NCI-H748 (cell line): ENCODE results near the gene GRB7.
"Not testable (repeated sequence)": the region's sequence is repeated elsewhere in the genome, so short reads cannot be mapped to it uniquely, and the experiment has no call there.

Experiments used
- DNase-seq: peaks from one replicate; lab custom pipeline; 2025; ENCODE audit not compliant: unreplicated experiment; lab: John Stamatoyannopoulos, UW

Gene GRB7

DNA sequence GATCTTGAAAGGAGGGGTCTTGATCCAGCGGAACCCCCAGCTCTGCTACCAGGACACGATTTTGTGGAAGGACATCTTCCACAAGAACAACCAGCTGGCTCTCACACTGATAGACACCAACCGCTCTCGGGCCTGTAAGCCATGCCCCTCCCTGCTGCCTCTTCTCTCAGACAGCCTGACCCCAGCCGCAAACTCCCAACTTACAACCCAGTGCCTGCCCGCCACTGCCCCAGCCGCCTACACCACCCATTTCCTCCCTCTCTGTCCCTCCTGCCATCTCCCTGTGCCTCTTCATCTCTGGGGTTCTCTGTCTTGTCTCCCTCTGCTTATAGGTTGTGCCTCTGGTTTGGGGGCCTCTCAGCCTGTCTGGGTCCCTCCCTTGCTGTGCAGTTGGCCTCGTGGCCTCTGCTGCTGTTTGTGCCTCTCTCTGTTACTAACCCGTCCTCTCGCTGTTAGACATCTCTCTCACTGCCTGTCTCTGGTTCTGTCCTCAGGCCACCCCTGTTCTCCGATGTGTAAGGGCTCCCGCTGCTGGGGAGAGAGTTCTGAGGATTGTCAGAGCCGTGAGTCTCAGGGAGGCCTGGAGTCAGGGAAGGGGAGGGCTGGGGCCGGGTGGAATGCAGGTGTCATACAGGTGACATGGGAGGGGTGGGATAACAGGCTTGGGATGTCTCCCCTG is 28.3 kb upstream of the GRB7 start:
- no peak for DNase-seq

DNA sequence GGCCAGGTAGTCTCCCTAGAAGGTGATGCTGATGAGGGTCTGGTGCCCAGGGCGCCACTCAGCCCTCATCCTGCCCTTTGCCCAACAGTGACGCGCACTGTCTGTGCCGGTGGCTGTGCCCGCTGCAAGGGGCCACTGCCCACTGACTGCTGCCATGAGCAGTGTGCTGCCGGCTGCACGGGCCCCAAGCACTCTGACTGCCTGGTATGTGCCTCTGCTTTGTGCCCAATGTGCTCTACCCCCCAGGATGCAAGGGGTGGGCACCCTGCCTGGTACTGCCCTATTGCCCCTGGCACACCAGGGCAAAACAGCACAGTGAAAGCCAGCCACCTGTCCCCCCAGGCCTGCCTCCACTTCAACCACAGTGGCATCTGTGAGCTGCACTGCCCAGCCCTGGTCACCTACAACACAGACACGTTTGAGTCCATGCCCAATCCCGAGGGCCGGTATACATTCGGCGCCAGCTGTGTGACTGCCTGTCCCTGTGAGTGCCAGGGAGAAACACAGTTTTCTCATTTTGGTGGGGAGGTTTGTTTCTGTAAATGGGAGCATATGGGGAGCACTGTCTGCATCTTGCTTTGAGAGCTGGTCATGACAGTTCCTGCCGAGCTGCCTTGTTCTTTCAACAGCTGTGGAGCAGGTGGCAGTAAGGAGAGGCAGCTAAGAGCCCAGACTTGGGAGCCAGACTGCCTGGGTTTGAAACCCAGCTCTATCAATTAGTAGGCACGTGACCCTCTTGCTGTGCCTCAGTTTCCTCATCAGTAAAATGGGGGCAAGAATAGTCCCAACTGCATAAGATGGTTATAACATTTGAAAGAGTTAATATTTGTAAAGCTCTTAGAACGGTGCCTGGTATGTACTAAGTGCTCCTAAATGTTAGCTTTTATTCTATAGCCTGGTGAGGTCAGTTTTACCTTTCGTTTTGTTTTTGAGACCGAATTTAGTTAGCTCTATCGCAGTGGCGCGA is 27.5 kb upstream of the GRB7 start:
- DNase-seq: no peak

DNA sequence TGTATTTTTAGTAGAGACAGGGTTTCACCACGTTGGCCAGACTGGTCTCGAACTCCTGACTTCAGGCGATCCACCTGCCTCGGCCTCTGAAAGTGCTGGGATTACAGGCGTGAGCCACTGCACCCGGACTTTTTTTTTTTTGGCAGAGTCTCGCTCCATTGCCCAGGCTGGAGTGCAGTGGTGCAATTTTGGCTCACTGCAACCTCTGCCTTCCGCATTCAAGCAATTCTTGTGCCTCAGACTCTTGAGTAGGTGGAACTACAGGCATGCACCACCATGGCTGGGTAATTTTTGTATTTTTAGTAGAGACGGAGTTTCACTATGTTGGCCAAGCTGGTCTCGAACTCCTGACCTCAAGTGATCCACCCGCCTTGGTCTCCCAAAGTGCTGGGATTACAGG is 26.7 kb upstream of the GRB7 start:
- DNase-seq: not testable (repeated sequence)

DNA sequence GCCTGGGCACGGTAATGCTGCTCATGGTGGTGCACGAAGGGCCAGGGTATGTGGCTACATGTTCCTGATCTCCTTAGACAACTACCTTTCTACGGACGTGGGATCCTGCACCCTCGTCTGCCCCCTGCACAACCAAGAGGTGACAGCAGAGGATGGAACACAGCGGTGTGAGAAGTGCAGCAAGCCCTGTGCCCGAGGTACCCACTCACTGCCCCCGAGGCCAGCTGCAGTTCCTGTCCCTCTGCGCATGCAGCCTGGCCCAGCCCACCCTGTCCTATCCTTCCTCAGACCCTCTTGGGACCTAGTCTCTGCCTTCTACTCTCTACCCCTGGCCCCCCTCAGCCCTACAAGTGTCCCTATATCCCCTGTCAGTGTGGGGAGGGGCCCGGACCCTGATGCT is 25.9 kb upstream of the GRB7 start:
- DNase-seq: no peak

DNA sequence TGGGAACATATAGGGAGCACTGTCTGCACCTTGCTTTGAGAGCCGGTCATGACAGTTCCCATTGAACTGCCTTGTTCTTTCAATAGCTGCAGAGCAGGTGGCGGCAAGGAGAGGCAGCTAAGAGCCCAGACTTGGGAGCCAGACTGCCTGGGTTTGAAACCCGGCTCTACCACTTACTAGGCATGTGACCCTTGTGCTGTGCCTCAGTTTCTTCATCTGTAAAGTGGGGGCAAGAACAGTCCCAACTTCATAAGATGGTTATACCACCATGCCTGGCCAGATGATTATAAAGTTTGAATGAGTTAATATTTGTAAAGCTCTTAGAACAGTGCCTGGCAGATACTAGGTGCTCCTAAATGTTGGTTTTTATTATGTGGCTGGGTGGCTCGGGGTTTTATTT is 23.5 kb upstream of the GRB7 start:
- DNase-seq: no peak

DNA sequence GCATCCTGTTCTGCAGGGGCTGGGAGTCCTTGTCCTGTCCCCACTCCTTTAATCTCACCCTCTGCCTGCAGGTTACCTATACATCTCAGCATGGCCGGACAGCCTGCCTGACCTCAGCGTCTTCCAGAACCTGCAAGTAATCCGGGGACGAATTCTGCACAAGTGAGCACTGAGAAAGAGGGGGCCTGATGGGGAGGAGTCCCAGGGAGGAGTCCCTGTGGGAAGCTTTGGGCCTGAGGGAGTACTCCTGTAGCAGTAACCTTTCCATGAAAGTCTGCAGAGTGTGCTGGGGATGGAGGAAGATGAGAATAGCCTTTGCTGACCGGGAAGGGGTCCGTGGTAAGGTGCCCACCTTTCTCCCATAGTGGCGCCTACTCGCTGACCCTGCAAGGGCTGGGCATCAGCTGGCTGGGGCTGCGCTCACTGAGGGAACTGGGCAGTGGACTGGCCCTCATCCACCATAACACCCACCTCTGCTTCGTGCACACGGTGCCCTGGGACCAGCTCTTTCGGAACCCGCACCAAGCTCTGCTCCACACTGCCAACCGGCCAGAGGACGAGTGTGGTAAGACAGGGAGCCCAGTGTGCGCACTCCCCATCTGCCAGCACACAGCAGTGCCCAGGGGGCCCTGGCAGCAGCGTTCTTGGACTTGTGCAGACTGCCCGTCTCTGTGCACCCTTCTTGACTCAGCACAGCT is 22.2 kb upstream of the GRB7 start:
- DNase-seq: no peak

DNA sequence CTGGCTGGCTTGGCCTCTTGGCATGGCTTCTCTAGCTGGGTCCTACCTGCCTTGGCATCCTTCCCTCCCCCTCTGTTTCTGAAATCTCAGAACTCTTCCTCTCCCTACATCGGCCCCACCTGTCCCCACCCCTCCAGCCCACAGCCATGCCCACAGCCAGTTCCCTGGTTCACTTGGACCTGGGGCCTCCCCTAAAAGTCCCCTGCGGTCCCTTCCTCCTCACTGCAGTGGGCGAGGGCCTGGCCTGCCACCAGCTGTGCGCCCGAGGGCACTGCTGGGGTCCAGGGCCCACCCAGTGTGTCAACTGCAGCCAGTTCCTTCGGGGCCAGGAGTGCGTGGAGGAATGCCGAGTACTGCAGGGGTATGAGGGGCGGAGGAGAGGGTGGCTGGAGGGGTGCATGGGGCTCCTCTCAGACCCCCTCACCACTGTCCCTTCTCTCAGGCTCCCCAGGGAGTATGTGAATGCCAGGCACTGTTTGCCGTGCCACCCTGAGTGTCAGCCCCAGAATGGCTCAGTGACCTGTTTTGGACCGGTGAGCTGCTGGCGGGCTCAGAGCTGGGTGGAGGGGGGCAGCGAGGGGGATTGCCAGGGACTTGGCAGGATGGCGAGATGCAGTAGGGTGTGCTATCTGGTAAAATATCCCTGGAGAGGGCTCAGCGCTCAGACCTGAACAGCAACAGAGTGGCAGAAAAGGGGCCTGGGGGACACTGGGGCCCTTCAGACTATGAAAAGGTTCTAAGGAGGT is 21.5 kb upstream of the GRB7 start:
- DNase-seq: no peak

DNA sequence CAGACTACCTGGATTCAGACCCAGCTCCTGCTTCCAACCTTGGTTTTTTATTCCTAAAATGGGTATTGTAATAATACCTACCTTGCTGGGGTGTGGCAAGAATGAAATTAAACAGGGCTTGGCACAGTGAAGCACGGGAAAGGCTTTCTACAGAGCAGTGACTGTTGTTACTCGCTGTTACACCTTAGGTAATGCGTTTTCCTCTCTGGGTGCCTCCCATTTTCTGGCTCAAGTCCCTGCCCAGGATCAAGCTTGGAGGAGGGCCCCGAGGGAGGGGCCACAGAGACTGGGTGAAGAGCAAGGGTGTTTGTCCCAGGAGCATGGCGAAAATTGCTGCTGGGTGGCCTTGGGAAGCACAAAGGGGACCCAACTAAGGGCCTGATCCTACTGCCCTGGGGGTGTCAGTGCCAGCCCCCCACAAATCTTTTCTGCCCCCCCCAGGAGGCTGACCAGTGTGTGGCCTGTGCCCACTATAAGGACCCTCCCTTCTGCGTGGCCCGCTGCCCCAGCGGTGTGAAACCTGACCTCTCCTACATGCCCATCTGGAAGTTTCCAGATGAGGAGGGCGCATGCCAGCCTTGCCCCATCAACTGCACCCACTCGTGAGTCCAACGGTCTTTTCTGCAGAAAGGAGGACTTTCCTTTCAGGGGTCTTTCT is 20.7 kb upstream of the GRB7 start:
- DNase-seq: no peak

DNA sequence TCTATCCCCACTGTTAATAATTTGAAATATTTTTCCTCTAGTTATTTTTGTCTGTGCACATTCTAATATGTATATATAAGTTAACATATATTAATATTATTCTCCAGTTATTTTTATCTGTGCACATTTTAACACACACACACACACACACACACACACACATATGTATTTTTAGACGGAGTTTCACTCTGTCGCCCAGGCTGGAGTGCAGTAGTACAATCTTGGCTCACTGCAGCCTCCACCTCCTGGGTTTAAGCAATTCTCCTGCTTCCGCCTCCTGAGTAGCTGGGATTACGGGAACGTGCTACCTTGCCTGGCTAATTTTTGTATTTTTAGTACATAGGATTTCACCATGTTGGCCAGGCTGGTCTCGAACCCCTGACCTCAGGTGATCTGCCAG is 20.1 kb upstream of the GRB7 start:
- no peak for DNase-seq

DNA sequence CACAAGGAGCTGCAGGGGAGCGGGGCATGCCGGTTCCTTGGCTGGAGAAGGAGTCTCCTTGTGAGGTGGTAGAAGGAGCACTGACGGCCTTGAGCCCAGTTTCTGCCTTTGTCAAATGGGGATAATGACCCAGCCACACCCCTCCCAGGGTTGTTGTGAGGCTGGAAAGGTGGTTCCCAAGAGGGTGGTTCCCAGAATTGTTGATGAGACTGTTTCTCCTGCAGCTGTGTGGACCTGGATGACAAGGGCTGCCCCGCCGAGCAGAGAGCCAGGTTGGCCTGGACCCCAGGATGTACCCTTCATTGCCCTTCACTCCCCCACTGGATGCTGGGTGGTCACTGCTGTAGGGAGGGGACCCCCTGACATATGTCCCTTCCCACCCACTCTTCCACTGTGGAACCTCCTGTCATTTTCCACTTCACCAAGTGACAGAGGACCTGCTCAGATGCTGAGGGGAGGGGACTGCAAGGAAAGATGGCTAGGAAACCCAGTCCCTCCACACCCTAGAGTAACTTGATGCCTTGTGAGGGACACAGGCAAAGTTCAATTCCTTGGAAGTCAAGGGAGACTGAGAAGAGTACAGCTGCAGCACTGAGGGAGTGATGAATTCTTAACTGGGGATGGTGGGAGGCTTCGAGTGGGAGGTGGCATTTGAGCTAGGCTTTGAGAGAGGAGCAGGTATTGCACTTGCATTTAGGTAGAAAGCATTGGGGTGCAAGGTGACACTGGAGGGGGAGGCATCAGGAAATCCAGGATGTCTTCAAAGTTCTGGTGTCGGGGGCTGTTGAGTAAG is 18.0 kb upstream of the GRB7 start:
- no peak for DNase-seq

DNA sequence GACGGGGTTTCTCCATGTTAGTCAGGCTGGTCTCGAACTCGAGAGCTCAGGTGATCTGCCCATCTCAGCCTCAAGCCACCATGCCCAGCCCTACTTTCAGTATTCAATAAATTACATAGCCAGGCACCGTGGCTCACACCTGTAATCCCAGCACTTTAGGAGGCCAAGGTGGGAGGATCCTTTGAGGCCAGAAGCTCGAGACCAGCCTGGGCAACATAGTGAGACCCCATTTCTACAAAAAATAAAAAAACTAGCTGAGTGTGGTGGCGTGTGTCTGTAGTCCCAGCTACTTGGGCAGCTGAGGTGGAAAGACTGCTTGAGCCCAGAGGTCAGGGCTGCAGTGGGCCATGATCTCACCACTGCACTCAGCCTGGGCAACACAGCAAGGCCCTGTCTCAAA is 15.6 kb upstream of the GRB7 start:
- DNase-seq: no peak

DNA sequence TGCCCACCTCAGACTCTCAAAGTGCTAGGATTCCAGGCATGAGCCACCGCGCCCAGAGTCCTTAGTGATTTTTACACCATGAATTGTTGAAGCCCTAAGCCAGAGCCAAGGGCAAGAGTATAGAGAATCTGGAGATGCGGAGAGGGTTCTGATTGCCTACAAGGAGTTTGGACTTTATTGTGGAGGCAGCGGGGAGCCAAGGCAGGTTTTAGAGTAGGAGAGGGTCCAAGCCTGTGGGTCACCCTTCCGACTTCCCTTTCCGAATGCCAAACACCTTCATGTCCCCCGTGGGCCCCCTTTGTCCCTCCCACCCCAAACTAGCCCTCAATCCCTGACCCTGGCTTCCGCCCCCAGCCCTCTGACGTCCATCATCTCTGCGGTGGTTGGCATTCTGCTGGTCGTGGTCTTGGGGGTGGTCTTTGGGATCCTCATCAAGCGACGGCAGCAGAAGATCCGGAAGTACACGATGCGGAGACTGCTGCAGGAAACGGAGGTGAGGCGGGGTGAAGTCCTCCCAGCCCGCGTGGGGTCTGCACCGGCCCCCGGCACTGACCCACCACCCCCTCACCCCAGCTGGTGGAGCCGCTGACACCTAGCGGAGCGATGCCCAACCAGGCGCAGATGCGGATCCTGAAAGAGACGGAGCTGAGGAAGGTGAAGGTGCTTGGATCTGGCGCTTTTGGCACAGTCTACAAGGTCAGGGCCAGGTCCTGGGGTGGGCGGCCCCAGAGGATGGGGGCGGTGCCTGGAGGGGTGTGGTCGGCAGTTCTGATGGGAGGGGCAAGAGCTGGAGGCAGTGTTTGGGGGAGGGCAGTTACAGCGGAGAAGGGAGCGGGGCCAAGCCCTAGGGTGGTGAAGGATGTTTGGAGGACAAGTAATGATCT is 14.5 kb upstream of the GRB7 start:
- DNase-seq: no peak

DNA sequence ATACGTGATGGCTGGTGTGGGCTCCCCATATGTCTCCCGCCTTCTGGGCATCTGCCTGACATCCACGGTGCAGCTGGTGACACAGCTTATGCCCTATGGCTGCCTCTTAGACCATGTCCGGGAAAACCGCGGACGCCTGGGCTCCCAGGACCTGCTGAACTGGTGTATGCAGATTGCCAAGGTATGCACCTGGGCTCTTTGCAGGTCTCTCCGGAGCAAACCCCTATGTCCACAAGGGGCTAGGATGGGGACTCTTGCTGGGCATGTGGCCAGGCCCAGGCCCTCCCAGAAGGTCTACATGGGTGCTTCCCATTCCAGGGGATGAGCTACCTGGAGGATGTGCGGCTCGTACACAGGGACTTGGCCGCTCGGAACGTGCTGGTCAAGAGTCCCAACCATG is 13.0 kb upstream of the GRB7 start:
- no peak for DNase-seq

DNA sequence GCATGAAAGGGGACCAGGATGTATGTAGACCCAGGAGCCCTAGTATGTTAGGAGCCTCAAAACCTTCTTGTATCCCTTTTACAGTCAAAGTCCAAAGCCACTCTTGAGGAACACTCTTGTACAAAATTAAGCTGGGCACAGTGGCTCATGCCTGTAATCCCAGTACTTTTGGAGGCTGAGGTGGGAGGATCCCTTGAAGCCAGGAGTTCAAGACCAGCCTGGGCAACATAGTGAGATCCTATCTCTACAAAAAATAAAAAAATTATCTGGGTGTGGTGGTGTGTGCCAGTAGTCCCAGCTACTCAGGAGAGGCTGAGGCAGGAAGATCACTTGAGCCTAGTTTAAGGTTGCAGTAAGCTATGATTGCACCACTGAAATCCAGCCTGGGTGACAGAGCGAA is 11.8 kb upstream of the GRB7 start:
- DNase-seq: not testable (repeated sequence)

DNA sequence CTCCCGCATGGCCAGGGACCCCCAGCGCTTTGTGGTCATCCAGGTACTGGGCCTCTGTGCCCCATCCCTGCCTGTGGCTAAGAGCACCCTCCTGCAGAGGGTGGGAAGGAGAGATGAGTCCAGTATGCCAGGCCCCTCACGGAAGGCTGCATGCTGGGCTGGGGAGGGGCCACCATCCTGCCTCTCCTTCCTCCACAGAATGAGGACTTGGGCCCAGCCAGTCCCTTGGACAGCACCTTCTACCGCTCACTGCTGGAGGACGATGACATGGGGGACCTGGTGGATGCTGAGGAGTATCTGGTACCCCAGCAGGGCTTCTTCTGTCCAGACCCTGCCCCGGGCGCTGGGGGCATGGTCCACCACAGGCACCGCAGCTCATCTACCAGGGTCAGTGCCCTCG is 11.1 kb upstream of the GRB7 start:
- no peak for DNase-seq

DNA sequence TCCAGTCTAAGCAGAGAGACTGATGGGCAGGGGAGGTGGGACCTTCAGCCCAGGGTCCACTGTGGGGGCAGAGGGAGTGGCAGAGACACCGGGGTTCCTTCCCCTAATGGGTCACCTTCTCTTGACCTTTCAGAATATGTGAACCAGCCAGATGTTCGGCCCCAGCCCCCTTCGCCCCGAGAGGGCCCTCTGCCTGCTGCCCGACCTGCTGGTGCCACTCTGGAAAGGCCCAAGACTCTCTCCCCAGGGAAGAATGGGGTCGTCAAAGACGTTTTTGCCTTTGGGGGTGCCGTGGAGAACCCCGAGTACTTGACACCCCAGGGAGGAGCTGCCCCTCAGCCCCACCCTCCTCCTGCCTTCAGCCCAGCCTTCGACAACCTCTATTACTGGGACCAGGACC is 10.2 kb upstream of the GRB7 start:
- DNase-seq: no peak

DNA sequence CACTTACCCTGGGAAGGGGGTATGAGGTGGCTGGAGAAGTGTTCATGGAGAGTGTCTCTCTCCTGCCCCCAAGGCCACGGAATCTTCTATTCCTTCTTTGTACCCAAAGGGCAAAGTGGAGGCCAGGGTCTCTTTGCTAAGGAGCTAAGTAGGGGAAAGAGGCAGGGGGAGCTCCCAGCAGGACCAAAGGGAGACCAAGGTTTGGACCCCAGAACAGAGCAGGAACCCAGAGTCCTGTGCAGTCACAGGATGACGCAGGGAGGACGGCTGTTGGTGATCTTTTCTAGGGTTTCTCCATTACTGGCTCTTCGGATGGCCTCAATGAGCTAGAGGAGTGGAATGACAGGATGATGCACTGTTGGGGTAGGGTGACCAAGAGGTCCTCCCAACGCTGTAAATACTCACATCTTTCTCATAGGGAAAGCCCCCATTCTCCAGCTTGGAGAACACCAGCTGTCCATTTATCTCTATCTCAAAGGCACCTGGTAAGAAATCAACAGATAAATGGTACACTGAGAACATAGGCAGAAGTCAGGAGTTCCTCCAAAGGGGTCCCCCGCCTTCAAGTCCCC is 8.4 kb upstream of the GRB7 start:
- DNase-seq: no peak

DNA sequence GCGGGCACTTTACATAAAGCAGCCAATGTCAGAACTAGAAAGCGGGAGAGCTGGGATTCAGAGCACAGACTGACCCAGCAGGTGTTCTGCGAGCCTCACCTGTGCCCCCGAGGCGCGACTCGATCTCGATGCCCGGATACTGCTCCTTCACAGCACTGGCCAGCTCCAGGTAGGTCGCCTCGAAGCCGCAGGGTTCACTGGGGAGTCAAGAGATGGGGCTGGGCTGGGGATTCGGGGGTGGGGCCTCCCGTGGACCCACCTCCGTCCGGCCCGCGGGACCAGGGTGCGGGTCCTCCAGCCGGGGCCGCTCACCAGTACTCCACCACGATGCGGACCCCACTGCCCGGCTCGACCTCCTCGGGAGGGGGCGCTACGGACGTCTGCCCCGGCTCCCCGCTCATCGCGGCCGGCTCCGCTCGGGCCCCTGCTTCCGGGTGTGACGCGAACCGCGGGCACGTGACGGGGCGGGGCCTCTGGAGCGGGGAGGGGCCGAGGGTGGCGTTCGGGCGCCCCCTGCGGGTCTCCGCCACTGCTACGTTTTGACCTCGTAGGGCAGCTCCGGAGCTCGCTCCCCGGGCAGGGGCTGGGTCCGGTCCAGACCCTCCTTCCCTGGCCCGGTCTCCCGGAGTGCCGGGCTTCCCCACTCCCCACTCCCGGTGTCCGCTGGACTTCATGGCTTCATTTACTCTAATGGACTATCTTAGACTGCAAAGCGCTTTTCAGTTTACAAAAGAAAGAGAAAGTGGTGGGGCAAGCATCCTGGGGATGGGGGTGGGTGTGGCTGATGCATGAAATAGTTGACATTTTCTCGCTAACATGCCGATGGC is 7.4 kb upstream of the GRB7 start, which contains the start of gene MIEN1:
TSS of gene MIEN1 (minus strand) at position 438 of the 827 bp plus-strand sequence. CDS start at position 401, 37 bp downstream.
- peak; percentile 81 for DNase-seq
